Stimulated activated CD4-positive, alpha-beta T cell treated with anti-CD3 and anti-CD28 coated beads, Interleukin-2, amount 100 ng/mL, for 4 hours (primary cell): ENCODE measurements around the gene TNFRSF21.
"Not testable (repeated sequence)": the region's sequence is repeated elsewhere in the genome, so short reads cannot be mapped to it uniquely, and the experiment has no call there.

ENCODE experiments used
- DNase-seq: peaks from one replicate; pipeline ENCODE4 v3.0.0-alpha.2; 2020; ENCODE audit warnings: low read depth

TNFRSF21 gene

DNA sequence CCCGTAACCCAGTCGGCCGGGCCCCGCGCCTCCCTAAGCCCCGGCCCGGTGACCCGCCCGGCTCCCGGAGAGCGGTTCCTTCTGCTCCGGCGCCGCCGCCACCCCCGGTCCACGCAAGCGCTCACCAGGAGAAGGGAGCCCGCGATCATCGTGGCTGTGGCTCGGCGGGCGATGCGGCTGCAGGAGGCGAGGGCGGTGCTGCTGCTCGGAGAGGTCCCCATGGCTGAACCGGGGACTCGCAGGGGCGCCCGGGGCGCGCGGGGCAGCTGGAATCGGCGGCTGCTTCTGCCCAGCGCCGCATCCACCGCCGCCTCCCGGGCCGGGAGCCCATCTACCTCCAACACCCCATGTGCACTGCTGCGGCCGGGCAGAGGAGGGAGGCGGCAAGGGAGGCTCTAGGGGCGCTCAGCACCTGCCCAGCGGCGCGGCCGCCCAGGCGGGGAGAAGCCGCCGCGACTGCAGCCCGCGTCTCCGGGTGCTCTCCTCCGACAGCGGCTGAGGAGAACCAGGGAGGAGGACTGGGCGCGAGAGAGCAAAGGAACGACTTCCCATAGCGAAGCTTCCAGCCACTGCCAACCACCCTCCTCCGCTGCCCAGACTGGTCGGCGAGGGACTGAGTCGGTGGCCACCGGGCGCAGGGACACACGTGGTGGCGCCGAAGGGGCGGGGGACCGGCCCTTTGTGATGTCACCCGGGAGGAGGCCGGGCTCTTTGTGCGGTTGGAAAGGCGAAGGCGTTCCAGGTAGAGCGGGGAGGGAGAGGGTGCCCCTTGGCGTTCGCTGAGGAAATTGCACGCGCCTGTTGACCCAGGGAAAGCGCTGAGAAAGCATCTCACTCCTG, at the start of gene TNFRSF21:
Gene TNFRSF21, minus strand, starts transcription at position 615 of the 840 bp plus-strand sequence. Its CDS starts 394 bp downstream, at position 221.
- DNase-seq = peak; percentile 76

GRCh38 chr6:47358440-47359225, 48.9 kb upstream of the TNFRSF21 start:
- DNase-seq = no peak

DNA sequence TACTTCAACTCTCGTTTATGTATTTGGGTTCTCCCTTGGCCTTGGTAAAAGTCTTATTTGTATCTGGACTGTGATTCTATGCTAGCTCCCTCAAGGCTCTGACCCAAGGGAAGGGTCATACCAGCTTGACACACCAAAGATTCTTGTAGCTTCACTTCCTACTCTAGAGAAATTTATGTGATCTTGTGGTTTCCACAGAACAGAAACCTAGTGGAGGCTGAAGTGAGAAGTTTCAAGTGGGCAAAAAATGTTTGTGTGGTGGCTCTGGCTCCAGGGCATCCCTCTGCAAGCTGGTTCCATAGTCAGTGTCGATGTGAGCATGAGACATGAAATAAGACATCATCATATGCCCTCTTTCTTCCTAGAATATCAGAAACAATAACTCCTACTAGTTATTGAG, 48.1 kb upstream of the TNFRSF21 start:
- no peak for DNase-seq

DNA sequence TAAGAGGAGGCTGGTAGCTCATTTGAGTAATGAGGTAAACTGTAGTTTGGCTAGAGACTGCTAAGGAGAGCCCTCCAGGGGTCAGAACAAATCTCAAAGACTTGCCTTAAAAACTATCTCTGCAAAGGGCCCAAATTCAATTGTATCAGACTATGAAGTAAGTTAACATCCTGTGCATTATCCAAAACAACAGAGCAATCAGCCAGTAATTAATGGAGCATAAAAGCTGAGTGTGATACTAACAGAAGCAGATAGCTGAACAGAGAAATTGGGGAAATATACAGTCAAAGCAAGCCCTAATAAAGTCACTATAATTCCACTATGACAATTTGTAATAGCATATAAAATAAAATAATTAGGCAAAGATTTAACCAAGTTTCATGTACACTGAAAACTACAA, 45.8 kb upstream of the TNFRSF21 start:
- no peak for DNase-seq

GRCh38 chr6:47353871-47354270, 44.2 kb upstream of the TNFRSF21 start:
- DNase-seq = no peak

DNA sequence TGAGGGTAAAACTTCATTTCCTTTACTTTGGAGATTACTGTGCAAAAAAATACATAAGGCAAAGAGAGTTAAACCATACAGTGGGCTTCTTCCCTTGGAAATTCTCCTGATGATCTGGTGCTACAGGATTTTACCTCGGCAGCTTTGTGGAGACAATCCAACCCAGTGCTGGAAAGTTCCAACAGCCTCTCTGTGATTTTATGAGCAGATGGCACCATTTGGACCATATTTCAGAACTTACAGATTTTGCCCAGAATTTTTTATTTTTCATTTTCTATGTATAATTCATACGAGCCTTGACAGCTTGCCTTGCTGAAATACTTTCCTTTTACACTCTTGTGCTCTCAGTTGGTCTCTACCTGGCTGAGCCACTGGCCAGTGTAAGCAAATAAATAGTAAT, 43.3 kb upstream of the TNFRSF21 start:
- DNase-seq = no peak

GRCh38 chr6:47352194-47352920, 42.7 kb upstream of the TNFRSF21 start:
- no peak for DNase-seq

GRCh38 chr6:47351621-47352020, 41.9 kb upstream of the TNFRSF21 start:
- no peak for DNase-seq

DNA sequence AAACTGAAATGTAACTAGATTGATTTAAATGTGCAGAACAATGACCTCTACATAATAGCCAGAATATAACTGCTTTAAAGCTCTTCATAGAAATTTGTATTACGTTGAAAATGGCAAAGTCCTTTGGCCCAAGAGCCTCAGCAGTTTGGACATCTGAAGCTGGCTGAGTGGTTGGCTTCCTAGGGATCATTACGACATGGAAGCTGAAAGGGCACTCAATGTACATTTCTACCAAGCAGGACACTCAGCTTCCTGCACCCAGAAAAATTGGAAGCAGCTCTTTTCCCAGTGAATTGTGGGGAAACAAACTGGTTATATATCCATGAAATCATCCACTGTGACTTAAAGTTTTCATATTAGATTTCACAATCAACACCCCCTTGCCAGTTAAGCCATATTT, 40.2 kb upstream of the TNFRSF21 start:
- no peak for DNase-seq

- no peak for DNase-seq
These were observed 38.7 kb upstream of the TNFRSF21 start for GRCh38 chr6:47348316-47348863.

DNA sequence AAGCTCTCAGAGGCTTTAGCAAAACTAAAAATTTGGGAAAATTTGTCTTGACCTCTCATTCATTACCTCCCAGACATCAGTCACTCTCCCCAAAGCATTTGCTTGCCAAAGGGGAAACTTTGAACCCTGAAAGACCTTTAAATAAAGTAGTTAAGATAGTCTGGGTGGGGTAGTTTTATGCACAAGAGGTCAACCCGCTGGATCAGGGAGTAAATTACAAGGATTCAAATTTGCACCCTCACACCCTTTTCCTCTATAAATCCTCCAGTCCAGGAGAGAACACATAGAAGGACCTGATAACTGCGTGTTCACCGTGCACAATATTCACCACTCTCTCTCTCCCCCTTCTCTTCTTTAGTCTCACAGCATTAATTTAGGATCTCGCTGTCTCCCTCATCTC, 36.1 kb upstream of the TNFRSF21 start:
- DNase-seq = no peak

DNA sequence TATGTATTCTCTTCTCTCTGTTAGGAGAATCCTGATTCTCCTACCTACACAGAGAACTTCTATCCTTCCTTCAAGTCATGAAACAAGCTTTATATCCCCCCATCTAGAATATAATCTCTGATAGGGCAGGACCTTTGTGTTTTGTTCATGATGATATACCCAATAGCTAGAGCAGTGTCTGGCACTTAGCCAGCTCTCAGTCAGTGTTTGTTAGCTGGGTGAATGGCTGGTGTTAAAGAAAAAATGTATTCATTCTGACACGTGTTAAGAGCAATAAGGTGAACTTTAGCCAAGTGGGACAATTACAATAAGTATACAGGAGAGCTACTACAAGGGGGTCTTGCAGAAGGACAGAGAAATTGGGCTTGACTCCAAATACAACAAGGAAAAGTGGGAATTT, 34.3 kb upstream of the TNFRSF21 start:
- DNase-seq = no peak

GRCh38 chr6:47343600-47343999, 33.9 kb upstream of the TNFRSF21 start:
- DNase-seq = no peak

DNA sequence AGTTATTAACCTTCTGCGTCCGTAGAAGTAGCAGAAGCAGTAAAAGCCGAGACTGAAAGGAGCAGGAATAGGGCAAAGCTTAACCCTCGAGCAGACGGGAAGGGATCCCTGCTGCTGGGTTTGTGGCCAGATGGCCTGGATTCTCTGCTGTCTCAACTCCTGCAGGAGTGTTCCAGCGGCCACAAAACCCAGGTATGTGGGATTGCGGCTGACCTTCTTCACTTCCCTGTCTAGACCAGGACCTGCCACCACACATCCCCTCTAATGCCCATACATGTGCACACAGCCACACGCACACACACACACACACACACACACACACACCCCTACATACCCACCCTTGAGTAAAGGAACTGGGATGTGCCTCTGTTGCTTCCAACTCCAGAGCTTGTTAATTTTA, 33.1 kb upstream of the TNFRSF21 start:
- no peak for DNase-seq

DNA sequence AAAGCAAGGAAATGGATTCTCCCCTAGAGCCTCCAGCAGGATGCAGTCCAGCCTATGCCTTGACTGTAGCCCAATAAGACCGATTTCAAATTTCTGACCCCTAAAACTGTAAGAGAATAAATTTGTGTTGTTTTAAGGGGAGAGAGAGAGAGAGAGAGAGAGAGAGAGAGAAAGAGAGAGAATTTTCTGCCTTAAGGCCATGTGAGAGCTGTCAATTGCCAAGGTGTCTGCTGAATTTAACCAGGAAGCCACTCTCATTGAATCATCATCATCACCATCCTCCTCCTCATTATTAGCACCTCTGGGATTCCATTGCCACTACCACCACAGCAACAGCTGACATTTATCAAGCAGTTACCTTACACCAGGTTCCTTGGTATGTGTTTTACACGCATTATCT, 27.8 kb upstream of the TNFRSF21 start:
- no peak for DNase-seq

- DNase-seq = no peak
These were observed 26.6 kb upstream of the TNFRSF21 start for GRCh38 chr6:47336334-47336733.

DNA sequence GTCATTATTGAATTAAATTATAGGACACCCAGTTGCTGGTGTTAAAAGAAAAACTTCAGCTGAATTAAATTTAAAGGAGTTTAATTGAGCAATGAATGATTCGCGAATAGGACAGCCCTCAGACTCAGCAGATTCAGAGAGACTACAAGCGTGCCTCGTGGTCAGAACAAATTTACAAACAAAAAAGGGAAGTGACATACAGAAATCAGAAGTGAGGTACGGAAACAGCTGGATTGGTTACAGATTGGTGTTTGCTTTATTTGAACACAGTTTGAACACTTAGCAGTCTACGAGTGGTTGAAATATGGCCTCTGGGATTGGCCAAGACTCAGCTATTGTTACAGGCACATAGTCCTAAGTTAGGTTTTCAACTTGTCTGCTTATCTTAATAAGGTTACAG, 25.8 kb upstream of the TNFRSF21 start:
- no peak for DNase-seq

DNA sequence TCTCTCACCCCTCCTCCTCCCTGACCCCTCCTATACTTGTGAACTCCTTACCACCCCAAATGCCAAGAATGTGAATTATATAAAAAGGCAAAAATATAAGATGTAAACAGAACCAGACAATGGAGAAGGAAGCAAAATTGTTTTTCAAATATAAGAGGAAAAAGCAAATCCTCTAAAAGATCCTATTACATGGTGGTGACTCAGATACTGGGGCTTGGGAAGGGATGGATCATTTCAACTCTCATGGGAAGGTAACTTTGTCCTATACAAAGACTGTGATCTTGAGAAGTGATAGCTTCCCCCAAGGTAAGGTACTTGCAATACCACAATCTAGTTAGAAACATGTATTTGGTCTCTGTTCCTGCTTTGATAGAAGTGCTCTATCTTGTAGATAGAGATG, 24.6 kb upstream of the TNFRSF21 start:
- no peak for DNase-seq

- DNase-seq = not testable (repeated sequence)
These were observed 18.9 kb upstream of the TNFRSF21 start for GRCh38 chr6:47328606-47329005.

DNA sequence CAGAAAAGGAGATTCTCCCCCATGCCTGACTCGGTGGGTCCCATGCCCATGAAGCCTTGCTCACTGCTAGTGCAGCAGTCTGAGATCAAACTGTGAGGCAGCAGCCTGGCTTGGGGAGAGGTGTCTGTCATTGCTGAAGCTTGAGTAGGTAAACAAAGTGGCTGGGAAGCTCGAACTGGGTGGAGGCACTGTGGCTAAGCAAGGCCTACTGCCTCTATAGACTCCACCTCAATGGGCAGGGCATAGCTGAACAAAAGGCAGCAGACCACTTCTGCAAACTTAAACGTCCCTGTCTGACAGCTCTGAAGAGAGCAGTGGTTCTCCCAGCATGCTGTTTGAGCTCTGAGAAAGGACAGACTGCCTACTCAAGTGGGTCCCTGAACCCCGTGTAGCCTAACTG, 18.4 kb upstream of the TNFRSF21 start:
- DNase-seq = not testable (repeated sequence)

- DNase-seq = no peak
These were observed 14.2 kb upstream of the TNFRSF21 start for GRCh38 chr6:47323887-47324286.

- no peak for DNase-seq
These were observed 13.6 kb upstream of the TNFRSF21 start for GRCh38 chr6:47323321-47323720.
